HG03469 (cell line): ENCODE results near the gene TMBIM4.
"Not testable (repeated sequence)": the region's sequence is repeated elsewhere in the genome, so short reads cannot be mapped to it uniquely, and the experiment has no call there.

Experiments used
- ATAC-seq: cut with Tn5 transposase; IDR thresholded peaks from one replicate; pipeline ENCODE4 v1.9.1; 2021; ENCODE audit warnings: mild to moderate bottlenecking, moderate library complexity, moderate number of reproducible peaks; ENCODE audit not compliant: unreplicated experiment

TMBIM4 gene

DNA sequence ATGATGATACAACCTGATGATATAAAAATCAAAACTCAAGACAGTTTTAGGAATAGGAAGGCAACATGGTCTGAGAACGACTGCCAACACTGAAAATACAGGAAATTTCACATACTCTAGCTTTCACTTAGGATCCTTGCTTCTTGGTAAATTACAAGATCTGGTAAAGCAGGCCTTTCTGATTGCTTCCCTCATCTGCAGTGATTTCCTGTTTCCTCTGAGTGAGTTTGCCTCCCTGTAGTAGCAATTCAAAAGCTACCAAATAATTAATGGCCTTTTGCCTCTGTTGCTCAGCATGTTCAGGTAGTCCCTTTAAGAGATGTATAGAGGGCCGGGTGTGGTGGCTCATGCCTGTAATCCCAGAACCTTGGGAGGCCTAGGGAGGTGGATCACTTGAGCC is 17.2 kb upstream of the TMBIM4 start:
- ATAC-seq = no peak

GRCh38 chr12:66184822-66185221 is 15.0 kb upstream of the TMBIM4 start:
- not testable (repeated sequence) for ATAC-seq

GRCh38 chr12:66182956-66183355 is 13.2 kb upstream of the TMBIM4 start:
- ATAC-seq = no peak

DNA sequence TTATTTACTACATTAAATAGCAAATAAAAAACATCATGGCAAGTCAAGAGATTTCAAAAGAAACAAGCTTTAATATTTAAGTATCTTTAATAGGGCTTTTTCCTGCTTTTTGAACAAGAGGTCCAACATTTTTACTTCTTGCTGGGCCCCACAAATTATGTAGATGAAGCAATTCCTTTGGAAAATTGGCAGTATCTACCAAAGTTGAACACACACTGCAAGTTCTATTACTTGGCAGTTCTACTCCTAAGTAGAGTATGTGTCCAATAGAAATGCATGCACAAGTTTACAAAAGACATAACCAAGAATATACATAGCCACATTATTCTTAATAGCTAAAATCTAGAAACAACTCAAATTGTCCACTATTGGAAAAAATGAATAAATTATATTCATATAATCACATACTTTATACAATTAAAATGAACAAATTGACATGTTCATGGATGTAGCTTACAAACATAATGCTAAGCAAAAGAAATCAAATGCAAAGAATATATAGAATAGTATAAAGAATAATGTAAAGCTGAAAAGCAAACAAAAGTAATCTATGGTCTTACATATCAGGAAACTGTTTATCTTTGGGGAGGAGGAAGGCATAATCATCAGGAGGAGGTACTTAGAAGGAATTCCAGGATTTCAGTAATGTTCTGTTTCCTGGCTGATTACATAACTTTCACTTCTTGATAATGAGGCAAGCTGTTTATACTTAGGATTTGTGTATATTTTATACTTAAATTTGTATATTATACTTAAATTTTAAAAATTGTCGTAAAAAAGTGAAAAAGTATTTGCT is 6.5 kb upstream of the TMBIM4 start:
- no peak for ATAC-seq

DNA sequence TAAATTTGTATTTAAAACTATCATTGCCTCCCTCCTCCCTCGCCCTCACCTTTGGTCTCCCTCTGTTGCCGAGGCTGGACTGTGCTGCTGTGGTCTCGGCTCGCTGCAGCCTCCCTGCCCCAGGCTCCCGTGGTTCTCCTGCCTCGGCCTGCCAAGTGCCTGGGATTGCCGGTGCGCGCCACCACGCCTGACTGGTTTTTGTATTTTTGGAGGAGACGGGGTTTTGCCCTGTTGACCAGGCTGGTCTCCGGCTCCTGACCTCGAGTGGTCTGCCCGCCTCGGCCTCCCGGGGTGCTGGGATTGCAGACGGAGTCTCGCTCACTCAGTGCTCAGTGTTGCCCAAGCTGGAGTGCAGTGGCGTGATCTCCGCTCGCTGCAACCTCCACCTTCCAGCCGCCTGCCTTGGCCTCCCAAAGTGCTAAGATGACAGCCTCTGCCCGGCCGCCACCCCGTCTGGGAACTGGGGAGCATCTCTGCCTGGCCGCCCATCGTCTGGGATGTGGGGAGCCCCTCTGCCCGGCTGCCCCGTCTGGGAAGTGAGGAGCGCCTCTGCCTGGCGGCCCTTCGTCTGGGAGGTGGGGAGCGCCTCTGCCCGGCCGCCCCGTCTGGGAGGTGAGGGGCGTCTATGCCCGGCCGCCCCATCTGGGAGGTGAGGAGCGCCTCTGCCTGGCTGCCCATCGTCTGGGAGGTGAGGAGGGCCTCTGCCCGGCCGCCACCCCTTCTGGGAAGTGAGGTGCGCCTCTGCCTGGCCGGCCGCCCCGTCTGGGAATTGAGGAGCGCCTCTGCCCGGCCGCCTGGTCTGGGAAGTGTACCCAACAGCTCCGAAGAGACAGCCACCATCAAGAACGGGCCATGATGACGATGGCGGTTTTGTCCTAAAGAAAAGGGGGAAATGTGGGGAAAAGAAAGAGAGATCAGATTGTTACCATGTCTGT is 4.9 kb upstream of the TMBIM4 start:
- ATAC-seq = not testable (repeated sequence)

- no peak for ATAC-seq
These were observed 810 bp upstream of the TMBIM4 start for GRCh38 chr12:66170606-66171005.

DNA sequence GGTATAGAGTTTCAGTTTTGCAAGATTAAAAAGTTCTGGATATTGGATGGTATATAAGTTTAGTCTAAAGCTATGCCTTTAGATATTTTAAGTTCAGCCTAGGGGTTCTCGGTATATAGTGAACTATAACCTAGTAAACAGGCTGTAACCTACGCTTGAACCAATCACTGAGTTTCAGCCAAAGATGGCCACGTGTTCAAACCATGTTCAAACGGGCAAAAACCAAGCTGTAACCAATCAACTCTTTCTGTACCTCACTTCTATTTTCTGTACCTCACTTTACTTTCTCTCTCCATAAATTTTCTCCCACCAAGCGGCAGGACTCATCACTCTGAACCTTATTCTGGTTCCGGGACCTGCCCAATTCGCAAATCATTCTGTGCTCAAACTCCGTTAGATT is 1.4 kb downstream of the TMBIM4 start:
- ATAC-seq = no peak

DNA sequence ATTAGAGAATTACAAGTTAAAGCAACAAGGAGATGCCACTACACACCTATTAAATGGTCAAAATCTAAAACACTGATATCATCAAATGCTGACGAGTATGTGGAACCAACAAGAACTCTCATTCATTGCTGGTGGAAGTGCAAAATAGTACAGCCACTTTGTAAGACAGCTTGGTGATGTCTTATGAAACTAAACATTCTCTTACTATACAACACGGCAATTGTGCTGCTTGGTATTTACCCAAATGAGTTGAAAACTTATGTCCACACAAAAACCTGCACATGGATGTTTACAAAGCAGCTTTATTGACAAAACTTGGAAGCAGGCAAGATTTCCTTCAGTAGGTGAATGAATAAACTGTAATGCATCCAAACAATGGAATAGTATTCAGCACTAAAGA is 3.2 kb downstream of the TMBIM4 start:
- ATAC-seq = no peak

DNA sequence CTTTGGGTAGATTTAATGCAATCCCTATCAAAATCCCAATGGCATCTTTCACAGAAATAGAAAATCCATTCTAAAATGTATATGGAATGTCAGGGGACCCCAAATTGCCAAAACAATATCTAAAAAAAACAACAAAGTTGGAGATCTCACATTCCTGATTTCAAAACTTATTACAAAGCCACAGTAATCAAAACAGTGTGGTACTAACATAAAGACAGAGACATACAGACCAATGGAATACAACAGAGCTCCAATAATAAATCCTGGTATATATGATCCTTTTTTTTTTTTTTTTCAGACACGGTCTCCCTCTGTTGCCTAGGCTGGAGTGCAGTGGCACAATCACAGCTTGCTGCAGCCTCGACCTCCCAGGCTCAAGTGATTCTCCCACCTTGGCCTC is 4.7 kb downstream of the TMBIM4 start:
- no peak for ATAC-seq

GRCh38 chr12:66164349-66164821 is 5.4 kb downstream of the TMBIM4 start:
- no peak for ATAC-seq

DNA sequence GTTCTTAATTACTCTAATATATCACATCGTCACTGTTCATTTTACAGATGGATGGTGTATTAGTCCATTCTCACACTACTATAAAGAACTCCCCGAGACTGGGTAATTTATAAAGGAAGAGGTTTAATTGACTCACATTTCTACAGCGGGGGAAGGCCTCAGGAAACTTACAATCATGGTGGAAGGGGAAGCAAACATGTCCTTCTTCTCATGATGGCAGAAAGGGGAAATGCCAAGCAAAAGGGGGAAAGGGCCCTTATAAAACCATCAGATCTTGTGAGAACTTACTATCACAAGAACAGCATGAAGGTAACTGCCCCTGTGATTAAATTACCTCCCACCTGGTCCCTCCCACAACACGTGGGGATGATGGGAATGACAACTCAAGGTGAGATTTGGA is 6.5 kb downstream of the TMBIM4 start:
- no peak for ATAC-seq

DNA sequence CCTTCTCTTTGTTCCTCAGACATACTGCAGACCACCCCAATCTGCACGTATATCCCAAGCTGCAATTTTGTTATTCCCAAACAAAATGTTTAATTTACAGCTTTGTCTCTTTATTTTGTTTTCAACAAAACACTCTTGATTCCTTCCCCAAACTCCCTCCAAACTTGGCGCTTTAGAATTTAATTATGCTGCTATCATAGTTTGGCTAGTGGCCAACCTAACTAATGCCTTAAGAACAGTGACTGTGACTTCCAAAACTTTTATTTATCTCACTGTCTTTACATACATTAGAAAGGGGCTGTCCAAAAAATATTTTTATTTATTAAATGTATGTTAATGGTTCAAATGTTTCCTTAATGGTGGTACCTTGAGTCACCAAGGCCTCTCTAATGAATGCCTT is 7.1 kb downstream of the TMBIM4 start:
- ATAC-seq = no peak

- ATAC-seq = no peak
These were observed 9.1 kb downstream of the TMBIM4 start for GRCh38 chr12:66160704-66161103.

- no peak for ATAC-seq
These were observed 10.7 kb downstream of the TMBIM4 start for GRCh38 chr12:66159123-66159522.

DNA sequence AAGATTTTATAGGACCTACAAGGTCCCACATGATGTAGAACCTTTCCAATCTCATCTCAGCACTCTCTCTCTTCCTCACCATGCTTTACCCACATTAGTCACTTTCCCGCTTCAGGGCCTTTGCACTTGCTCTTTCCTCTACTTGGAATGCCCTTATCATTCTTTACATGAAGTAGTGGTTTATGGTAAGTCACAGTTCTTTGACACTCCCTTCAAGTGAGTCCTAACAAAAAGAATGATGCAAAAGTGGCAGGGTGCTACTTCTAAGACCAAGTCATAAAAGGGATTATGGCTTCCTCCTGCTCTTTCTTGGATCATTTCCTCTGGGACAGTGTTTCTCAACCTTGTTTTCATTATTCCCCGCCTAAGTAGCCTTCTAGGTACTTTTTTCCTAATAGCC is 13.1 kb downstream of the TMBIM4 start:
- ATAC-seq = no peak

GRCh38 chr12:66154776-66155175 is 15.0 kb downstream of the TMBIM4 start:
- ATAC-seq = no peak

- ATAC-seq = no peak
These were observed 17.1 kb downstream of the TMBIM4 start for GRCh38 chr12:66152732-66153131.

DNA sequence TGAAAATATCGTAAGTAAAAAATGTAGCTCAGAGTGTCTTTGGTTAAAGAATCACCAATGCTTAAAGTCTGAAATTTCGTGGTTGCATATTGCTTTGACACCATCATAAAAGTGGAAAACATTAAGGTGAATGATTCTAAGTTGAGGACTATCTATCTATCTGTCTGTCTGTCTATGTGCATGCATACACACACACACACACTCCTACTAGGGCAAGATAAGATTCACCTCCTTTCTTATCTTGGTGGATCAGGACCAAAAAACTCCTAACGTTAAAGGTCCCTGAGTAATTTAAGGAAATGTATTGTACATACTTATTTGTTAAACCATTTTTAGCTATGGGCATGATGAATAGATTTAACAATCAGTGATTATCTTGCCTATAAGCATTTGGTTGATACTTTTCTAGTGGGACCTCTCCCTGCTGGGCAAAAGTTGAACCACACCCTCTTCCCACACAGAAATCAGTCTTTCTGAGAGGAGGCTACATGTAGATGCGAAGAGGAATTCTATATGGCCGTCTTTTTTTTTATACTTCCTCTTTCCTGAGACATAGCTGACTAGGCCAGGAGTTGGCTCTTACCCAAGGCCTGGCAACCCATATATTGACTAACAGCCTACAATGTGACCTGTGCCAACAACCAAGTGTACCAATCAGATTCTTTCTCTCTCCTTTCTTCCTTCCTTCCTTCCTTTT is 19.9 kb downstream of the TMBIM4 start:
- ATAC-seq = no peak

- ATAC-seq = no peak
These were observed 24.7 kb downstream of the TMBIM4 start for GRCh38 chr12:66144791-66145754.

GRCh38 chr12:66143868-66144267 is 25.9 kb downstream of the TMBIM4 start:
- ATAC-seq = no peak
